GM12878 (cell line): Measurements from ENCODE around the gene RNF150. TPM values are rescaled to one million over a fixed set of nuclear protein-coding genes. Genes with fewer than 3 reads are reported as not detected.

Experiments used
- ATAC-seq: fragments of 200-7000 bp; cut with Tn5 transposase; 3 replicates; pipeline ENCODE4 v1.9.1; 2020; ENCODE audit warnings: mild to moderate bottlenecking, moderate library complexity
- BruUV-seq: library from RNA; stranded (reverse); fragments of 400-500 nt; replicated peaks from 2 replicates; lab custom pipeline; 2021; lab: Mats Ljungman, UMichigan
- CTCF ChIA-PET: fragments of 300-600 bp; sonication (Branson Sonifier 250); formaldehyde crosslinking; extraction: SDS; loops from one replicate; lab custom pipeline; 2021; ENCODE audit warnings: inconsistent platforms; lab: Yijun Ruan, JAX
- POLR2A ChIA-PET: fragments of 350-600 bp; formaldehyde crosslinking; extraction: SDS; loops from one replicate; lab custom pipeline; 2021; ENCODE audit warnings: inconsistent platforms; lab: Charles Lee
- RAD21 ChIA-PET: fragments of 300-600 bp; sonication (Branson Sonifier 250); formaldehyde crosslinking; loops from one replicate; lab custom pipeline; 2023; ENCODE audit warnings: antibody characterized with exemption; ENCODE audit not compliant: unreplicated experiment; lab: Charles Lee
- SMC1A ChIA-PET: fragments of 300-600 bp; sonication (Branson Sonifier 250); formaldehyde crosslinking; loops from one replicate; lab custom pipeline; 2023; ENCODE audit not compliant: unreplicated experiment, uncharacterized antibody; lab: Charles Lee
- DNase-seq: peaks from one replicate; pipeline ENCODE4 v3.0.0-alpha.2; 2011; ENCODE audit warnings: low read depth, low spot score
- FAIRE-seq: peaks from 3 replicates; lab custom pipeline; 2011; peaks lifted over from hg19 to GRCh38; lab: Jason Lieb, UNC
- H2AFZ ChIP-seq: 2 replicates; pipeline ENCODE4 v1.6.0; 2011; ENCODE audit warnings: low read depth, low read length, control low read depth; ENCODE audit not compliant: control insufficient read depth
- H3K27ac ChIP-seq: 2 replicates; pipeline ENCODE4 v1.5.1; 2011; ENCODE audit warnings: control low read depth; ENCODE audit not compliant: control insufficient read depth, insufficient read depth
- H3K27me3 ChIP-seq, 2 experiments: replicated peaks in 1 of 2; 2 replicates each; pipeline versions ENCODE4 v1.6.0 to v1.6.1; 2011; ENCODE audit warnings: low read length in 1 of 2; ENCODE audit not compliant: control insufficient read depth in 2 of 2, insufficient read depth in 2 of 2
- H3K36me3 ChIP-seq, 2 experiments: 2 replicates each; pipeline ENCODE4 v1.5.1; 2011; ENCODE audit warnings: low read length in 1 of 2; ENCODE audit not compliant: control insufficient read depth in 2 of 2, insufficient read depth in 2 of 2
- H3K4me1 ChIP-seq: 2 replicates; pipeline ENCODE4 v1.6.1; 2011; ENCODE audit warnings: mild to moderate bottlenecking, low read length, moderate library complexity, mixed read lengths; ENCODE audit not compliant: control insufficient read depth, insufficient read depth
- H3K4me2 ChIP-seq: 2 replicates; pipeline ENCODE4 v1.6.0; 2011; ENCODE audit warnings: control low read depth; ENCODE audit not compliant: control insufficient read depth, insufficient read depth
- H3K4me3 ChIP-seq: fragments of 200-600 bp; sonication (generic); 2 replicates; pipeline ENCODE4 v1.5.1; 2016
- H3K79me2 ChIP-seq: 2 replicates; pipeline ENCODE4 v1.6.0; 2011; ENCODE audit warnings: low read length; ENCODE audit not compliant: control insufficient read depth, insufficient read depth
- H3K9ac ChIP-seq: 2 replicates; pipeline ENCODE4 v1.8.0; 2011; ENCODE audit warnings: low read length, control low read depth, mixed read lengths; ENCODE audit not compliant: control insufficient read depth, insufficient read depth
- H3K9me3 ChIP-seq: replicated peaks from 3 replicates; pipeline ENCODE4 v1.5.1; 2011; ENCODE audit warnings: mild to moderate bottlenecking, low read length; ENCODE audit not compliant: control insufficient read depth, insufficient read depth
- H4K20me1 ChIP-seq: 2 replicates; pipeline ENCODE4 v1.6.0; 2011; ENCODE audit not compliant: control insufficient read depth, insufficient read depth
- BCL11A ChIP-seq: IDR thresholded peaks from 2 replicates; pipeline ENCODE4 v1.6.1; 2011; ENCODE audit warnings: low read depth, low read length
- CHD1 ChIP-seq: IDR thresholded peaks from 2 replicates; pipeline ENCODE4 v1.6.1; 2012; ENCODE audit warnings: low read depth, low read length, improper control_type of control experiment
- CTCF ChIP-seq, 3 experiments: IDR thresholded peaks in 2 of 3; conservative IDR thresholded peaks in 1 of 3; 2 replicates each; pipeline ENCODE4 v1.5.1; 2011; ENCODE audit warnings: low read depth in 3 of 3, low read length in 3 of 3, mild to moderate bottlenecking in 3 of 3, control low read depth in 2 of 3, moderate library complexity in 2 of 3, inconsistent platforms in 1 of 3, mixed read lengths in 1 of 3; ENCODE audit not compliant: control insufficient read depth in 2 of 3, insufficient read depth in 1 of 3; ENCODE audit errors: extremely low read depth in 1 of 3
- NFYB ChIP-seq: IDR thresholded peaks from 2 replicates; pipeline ENCODE4 v1.6.1; 2011; ENCODE audit warnings: low read depth, mild to moderate bottlenecking, low read length, improper control_type of control experiment, moderate library complexity; ENCODE audit not compliant: insufficient read depth
- NR2C2 ChIP-seq: IDR thresholded peaks from 2 replicates; pipeline ENCODE4 v1.6.1; 2011; ENCODE audit warnings: borderline replicate concordance, low read depth; ENCODE audit not compliant: control insufficient read depth, insufficient read length
- PKNOX1 ChIP-seq: fragments of 450-650 bp; IDR thresholded peaks from 2 replicates; pipeline ENCODE4 v1.6.1; 2016; ENCODE audit warnings: mild to moderate bottlenecking
- RUNX3 ChIP-seq: IDR thresholded peaks from 2 replicates; pipeline ENCODE4 v1.6.1; 2012; ENCODE audit warnings: low read length, inconsistent platforms
- SKIL ChIP-seq: fragments of 450-650 bp; IDR thresholded peaks from 2 replicates; pipeline ENCODE4 v1.6.1; 2017; ENCODE audit warnings: mild to moderate bottlenecking, low read depth, inconsistent platforms; ENCODE audit not compliant: poor library complexity, severe bottlenecking
- SMAD1 ChIP-seq: fragments of 450-650 bp; IDR thresholded peaks from 2 replicates; pipeline ENCODE4 v1.6.1; 2018; ENCODE audit warnings: mild to moderate bottlenecking, low read depth; ENCODE audit not compliant: partially characterized antibody
- ZBTB4 ChIP-seq: fragments of 450-650 bp; formaldehyde crosslinking; IDR thresholded peaks from 2 replicates; pipeline ENCODE4 v1.4.0; 2022; ENCODE audit warnings: mild to moderate bottlenecking, moderate library complexity
- WGBS: methylation state at CpG from one replicate; pipeline ENCODE4 v1.1.6; 2016; ENCODE audit warnings: low lambda C conversion rate; ENCODE audit not compliant: insufficient replicate concordance, insufficient coverage; ENCODE audit errors: missing lambda C conversion rate; 5-methylcytosine and 5-hydroxymethylcytosine counted together
- in situ Hi-C: fragments of 300-500 bp; cut with MboI; formaldehyde crosslinking; loops from 9 replicates; pipeline ENCODE4 v1.14.3; 2018; ENCODE audit warnings: mixed read lengths
- intact Hi-C: fragments of 100-400 bp; cut with micrococcal nuclease; formaldehyde crosslinking; loops from one replicate; pipeline ENCODE4 v1.14.2; 2022; ENCODE audit not compliant: unreplicated experiment
- polyA plus RNA-seq, 11 experiments: library from polyadenylated mRNA; depleted of rRNA in 4 of 11; unstranded in 6 of 11; stranded (reverse) in 5 of 11; fragments of >200 nt; fragmentation: Nextera tagmentation in 4 of 11; fragmentation: Illumina TruSeq in 1 of 11; extraction: Ambion mirVana in 4 of 11; extraction: Trizol in 1 of 11; gene quantifications; 1 replicate in 1 of 11; 2 replicates in 10 of 11; pipeline versions ENCODE4 v1.2.1 to v1.2.3, GENCODE V29; 2011 to 2016; ENCODE audit warnings: inconsistent platforms in 2 of 11, missing spikeins in 2 of 11, low read depth in 1 of 11
- total RNA-seq, 4 experiments: library from RNA; depleted of rRNA in 3 of 4; stranded (reverse); fragments of >200 nt in 3 of 4; fragmentation: Illumina TruSeq in 1 of 4; extraction: Trizol in 1 of 4; gene quantifications; 2 replicates each; pipeline versions ENCODE4 v1.2.1 to v1.2.3, GENCODE V29; 2013 to 2021

Gene RNF150
- total and polyA plus RNA-seq, 10 of the 15 experiments (the other 5 are each of a cell fraction or from before 2014, with no cell fraction given), result 0.01 to 2.3 (median 0.04) TPM; not detected in 6

GRCh38 chr4:140994015-140994414 is 139.3 kb downstream of the RNF150 start:
- no peaks in the 10 kb centered on the region for H4K20me1 ChIP-seq
- no peaks in the 10 kb centered on the region for H3K27me3 ChIP-seq
- in situ Hi-C loops (no loop called here), intact Hi-C loops (no loop called here)
- ATAC-seq, result no peak
- ChIA-PET CTCF (no interaction called here), SMC1A (no interaction called here), RAD21 (no interaction called here), POLR2A (no interaction called here)
- no peaks in the 10 kb centered on the region for H3K9me3 ChIP-seq
- no peak overlapping the region for H3K9ac ChIP-seq
- no peak overlapping the region for H3K4me2 ChIP-seq
- no peaks in the 10 kb centered on the region for H3K4me1 ChIP-seq
- H3K4me3 ChIP-seq, result no peak overlapping the region
- no peak for FAIRE-seq
- no peak overlapping the region for H2AFZ ChIP-seq
- no peak for DNase-seq
- H3K27ac ChIP-seq, result no peak overlapping the region
- H3K79me2 ChIP-seq, result no peaks in the 10 kb centered on the region
- TF ChIP-seq BCL11A, result no peak
- TF ChIP-seq NR2C2, result no peak
- TF ChIP-seq SKIL, result no peak
- no peak for TF ChIP-seq NFYB
- TF ChIP-seq CTCF (IDR thresholded peaks at IDR 0.05 in 2 of 3, conservative IDR thresholded peaks at IDR 0.05 in 1 of 3; ENCODE audit: control insufficient read depth in 2 of 3, extremely low read depth in 1 of 3, insufficient read depth in 1 of 3, low read depth in 3 of 3, low read length in 3 of 3), result no peak
- TF ChIP-seq ZBTB4, result no peak
- TF ChIP-seq CHD1, result no peak
- TF ChIP-seq PKNOX1, result no peak
- TF ChIP-seq SMAD1, result no peak
- TF ChIP-seq RUNX3, result no peak
- 0% methylated on average over 1 of the region's 1 CpG for WGBS
- no peaks in the 10 kb centered on the region for H3K36me3 ChIP-seq
- no TSS peak for BruUV-seq
